ENCODE measurements around the gene A1CF. TPM values are rescaled to one million over a fixed set of nuclear protein-coding genes. Genes with fewer than 3 reads are reported as not detected.

The A1CF gene
- total and polyA plus RNA-seq, 8 donors, result 0.08 to 0.23 (median 0.13) TPM; not detected in 2

GRCh38 chr10:50861370-50861769 is 24.1 kb downstream of the A1CF start:
- H3K4me1 ChIP-seq, result no peaks in the 10 kb centered on the region
- no peak for TF ChIP-seq CTCF (IDR thresholded peaks at IDR 0.05)
- no peak overlapping the region for H3K4me3 ChIP-seq
- no peaks in the 10 kb centered on the region for H3K9me3 ChIP-seq
- DNase-seq, result no peak
- H3K27ac ChIP-seq, result no peak overlapping the region
- H3K27me3 ChIP-seq, result no peaks in the 10 kb centered on the region
- ATAC-seq, result no peak
- no peaks in the 10 kb centered on the region for H3K36me3 ChIP-seq
- intact Hi-C loops (cut with DNase I), result no loop called here

GRCh38 chr10:50857579-50857978 is 27.8 kb downstream of the A1CF start:
- ATAC-seq, result no peak
- TF ChIP-seq CTCF (IDR thresholded peaks at IDR 0.05), result no peak
- H3K27me3 ChIP-seq, result no peaks in the 10 kb centered on the region

GRCh38 chr10:50855461-50855860 is 30.0 kb downstream of the A1CF start:
- intact Hi-C loops (cut with DNase I), result no loop called here
- DNase-seq (no peak), ATAC-seq (no peak)
- Histone ChIP-seq H3K4me3 (no peak overlapping the region), H3K36me3 (no peaks in the 10 kb centered on the region), H3K4me1 (no peaks in the 10 kb centered on the region), H3K9me3 (no peaks in the 10 kb centered on the region), H3K27ac (no peak overlapping the region), H3K27me3 (no peaks in the 10 kb centered on the region)
- TF ChIP-seq CTCF (IDR thresholded peaks at IDR 0.05), result no peak

More at GRCh38 chr10:50857579-50857978, 27.8 kb downstream of the A1CF start:
- H3K36me3 ChIP-seq, result no peaks in the 10 kb centered on the region
- no peaks in the 10 kb centered on the region for H3K4me1 ChIP-seq
- no peak overlapping the region for H3K27ac ChIP-seq
- intact Hi-C loops (cut with DNase I), result no loop called here
- H3K9me3 ChIP-seq, result no peaks in the 10 kb centered on the region
- no peak for DNase-seq
- no peak overlapping the region for H3K4me3 ChIP-seq

GRCh38 chr10:50855015-50855414 is 30.4 kb downstream of the A1CF start:
- H3K9me3 ChIP-seq, result no peaks in the 10 kb centered on the region
- intact Hi-C loops (cut with DNase I), result no loop called here
- H3K4me1 ChIP-seq, result no peaks in the 10 kb centered on the region
- H3K36me3 ChIP-seq, result no peaks in the 10 kb centered on the region
- no peak for DNase-seq
- ATAC-seq, result no peak
- no peaks in the 10 kb centered on the region for H3K27me3 ChIP-seq
- TF ChIP-seq CTCF (IDR thresholded peaks at IDR 0.05), result no peak
- no peak overlapping the region for H3K4me3 ChIP-seq
- H3K27ac ChIP-seq, result no peak overlapping the region

- ATAC-seq, result no peak
- Histone ChIP-seq H3K4me1 (no peaks in the 10 kb centered on the region), H3K9me3 (no peaks in the 10 kb centered on the region), H3K27me3 (no peaks in the 10 kb centered on the region), H3K27ac (no peak overlapping the region), H3K4me3 (no peak overlapping the region), H3K36me3 (no peaks in the 10 kb centered on the region)
- TF ChIP-seq CTCF (IDR thresholded peaks at IDR 0.05), result no peak
- intact Hi-C loops (cut with DNase I), result no loop called here
- no peak for DNase-seq
These were observed 31.9 kb downstream of the A1CF start for GRCh38 chr10:50853557-50853956.
